PC-9 (cell line): ENCODE data around the gene OTOP1. TPM values are rescaled to one million over a fixed set of nuclear protein-coding genes. Genes with fewer than 3 reads are reported as not detected.
A peak's percentile ranks its signal among the peaks of the same experiment; 100 is the strongest.
"Not testable (repeated sequence)": the region's sequence is repeated elsewhere in the genome, so short reads cannot be mapped to it uniquely, and the experiment has no call there.

Experiments used
- BruUV-seq: library from RNA; stranded (reverse); fragments of 400-500 nt; replicated peaks from 2 replicates; lab custom pipeline; 2021; lab: Mats Ljungman, UMichigan
- CTCF ChIA-PET: fragments of 300-600 bp; sonication (Branson Sonifier 250); formaldehyde crosslinking; loops from one replicate; lab custom pipeline; 2022; ENCODE audit warnings: antibody characterized with exemption; lab: Charles Lee
- POLR2A ChIA-PET: fragments of 300-600 bp; sonication (Branson Sonifier 250); formaldehyde crosslinking; loops from one replicate; lab custom pipeline; 2022; ENCODE audit warnings: antibody characterized with exemption; ENCODE audit not compliant: unreplicated experiment; lab: Charles Lee
- DNase-seq, 2 experiments: peaks; one replicate each; pipeline versions ENCODE4 v3.0.0 to v3.0.0-alpha.2; 2015 to 2022; ENCODE audit warnings: mixed read lengths in 1 of 2
- H2AFZ ChIP-seq: fragments of 200-600 bp; sonication (generic); 2 replicates; pipeline ENCODE4 v1.8.1; 2017; ENCODE audit warnings: antibody characterized with exemption
- H3F3A ChIP-seq: fragments of 200-600 bp; sonication (generic); 2 replicates; pipeline ENCODE4 v1.8.1; 2017; ENCODE audit warnings: antibody characterized with exemption, mild to moderate bottlenecking, low read depth; ENCODE audit not compliant: insufficient read depth
- H3K27ac ChIP-seq: fragments of 200-600 bp; sonication (generic); 2 replicates; pipeline ENCODE4 v1.6.1; 2016; ENCODE audit warnings: mixed run types
- H3K27me3 ChIP-seq: fragments of 200-600 bp; sonication (generic); 2 replicates; pipeline ENCODE4 v1.6.1; 2016; ENCODE audit warnings: low read depth, mixed run types; ENCODE audit not compliant: insufficient read depth
- H3K36me3 ChIP-seq: fragments of 200-600 bp; sonication (generic); 2 replicates; pipeline ENCODE4 v1.6.1; 2016; ENCODE audit warnings: low read depth, mixed run types
- H3K4me1 ChIP-seq: fragments of 200-600 bp; sonication (generic); replicated peaks from 2 replicates; pipeline ENCODE4 v1.6.1; 2016; ENCODE audit warnings: mixed run types; ENCODE audit not compliant: insufficient read depth
- H3K4me2 ChIP-seq: fragments of 200-600 bp; sonication (generic); 2 replicates; pipeline ENCODE4 v1.6.1; 2017; ENCODE audit warnings: mixed run types
- H3K4me3 ChIP-seq: fragments of 200-600 bp; sonication (generic); 2 replicates; pipeline ENCODE4 v1.6.1; 2016; ENCODE audit warnings: mixed run types
- H3K79me2 ChIP-seq: fragments of 200-600 bp; sonication (generic); 2 replicates; pipeline ENCODE4 v1.6.1; 2017; ENCODE audit warnings: low read depth, mixed run types
- H3K9me2 ChIP-seq: fragments of 200-600 bp; sonication (generic); 2 replicates; pipeline ENCODE4 v1.8.1; 2017; ENCODE audit warnings: mild to moderate bottlenecking; ENCODE audit not compliant: insufficient read depth
- H3K9me3 ChIP-seq: fragments of 200-600 bp; sonication (generic); 2 replicates; pipeline ENCODE4 v1.8.1; 2016; ENCODE audit warnings: low read depth; ENCODE audit not compliant: insufficient read depth
- H4K20me1 ChIP-seq: fragments of 200-600 bp; sonication (generic); 2 replicates; pipeline ENCODE4 v1.8.1; 2017; ENCODE audit not compliant: insufficient read depth
- CTCF ChIP-seq: fragments of 200-600 bp; sonication (generic); conservative IDR thresholded peaks from 2 replicates; pipeline ENCODE4 v1.6.1; 2017; ENCODE audit warnings: mixed run types, antibody characterized with exemption, mild to moderate bottlenecking, moderate library complexity
- EZH2 ChIP-seq: fragments of 200-600 bp; sonication (generic); IDR thresholded peaks from 2 replicates; pipeline ENCODE4 v1.8.0; 2017; ENCODE audit warnings: antibody characterized with exemption, low read depth
- intact Hi-C: fragments of 100-400 bp; cut with micrococcal nuclease; formaldehyde crosslinking; loops from one replicate; pipeline ENCODE4 v1.10.0; 2022; ENCODE audit not compliant: unreplicated experiment
- total RNA-seq: library from RNA; stranded (reverse); gene quantifications from 2 replicates; pipeline ENCODE4 v1.2.3, GENCODE V29; 2021

OTOP1 gene
- total RNA-seq, 1 experiment from 2014 or later: not detected

- Histone ChIP-seq H3K79me2 (no peaks in the 10 kb centered on the region), H3K27ac (no peak overlapping the region), H3F3A (peaks cover 5% of the 10 kb centered on the region; the same call in 1 of the 2 replicates), H3K9me2 (no peaks in the 10 kb centered on the region), H3K36me3 (no peaks in the 10 kb centered on the region), H3K9me3 (no peaks in the 10 kb centered on the region), H3K4me3 (peak overlapping the region; percentile 18; the same call in 1 of the 2 replicates), H4K20me1 (no peaks in the 10 kb centered on the region), H2AFZ (0 out of 2 replicates have a peak overlapping the region, but pooled peaks have one; percentile 16), H3K27me3 (peaks cover 9% of the 10 kb centered on the region; the same call in 1 of the 2 replicates), H3K4me2 (peak overlapping the region; percentile 61), H3K4me1 (peaks cover 8% of the 10 kb centered on the region)
- no peak for DNase-seq
- intact Hi-C loops: loop anchor here (2.0 to 5.0 kb wide), 2 partner anchors 75 to 173 kb away; no protein-coding TSS in a partner anchor
- TF ChIP-seq CTCF (no peak), EZH2 (no peak)
- ChIA-PET CTCF (interaction anchor here (0.7 kb wide), 2 partner anchors 72 to 1739 kb away, joined by 3 to 5 read pairs; no protein-coding TSS in a partner anchor), POLR2A (interaction anchor here (0.7 to 0.9 kb wide), 2 partner anchors 11 to 12 kb away, joined by 3 to 4 read pairs; partner anchors contain the start of gene TMEM128)
- no TSS peak for BruUV-seq
Observed at GRCh38 chr4:4259484-4260100, 32.9 kb upstream of the OTOP1 start.

- H3K9me2 ChIP-seq, H3K4me1 ChIP-seq, POLR2A ChIA-PET, intact Hi-C loops, H4K20me1 ChIP-seq, H3K9me3 ChIP-seq, CTCF ChIA-PET, H3K79me2 ChIP-seq, H3K36me3 ChIP-seq, H3F3A ChIP-seq, BruUV-seq, H3K4me2 ChIP-seq, H2AFZ ChIP-seq, H3K27ac ChIP-seq, DNase-seq, H3K4me3 ChIP-seq: not testable (repeated sequence)
- peaks cover 13% of the 10 kb centered on the region; the same call in 1 of the 2 replicates for H3K27me3 ChIP-seq
Observed at GRCh38 chr4:4257705-4258104, 31.0 kb upstream of the OTOP1 start.

DNA sequence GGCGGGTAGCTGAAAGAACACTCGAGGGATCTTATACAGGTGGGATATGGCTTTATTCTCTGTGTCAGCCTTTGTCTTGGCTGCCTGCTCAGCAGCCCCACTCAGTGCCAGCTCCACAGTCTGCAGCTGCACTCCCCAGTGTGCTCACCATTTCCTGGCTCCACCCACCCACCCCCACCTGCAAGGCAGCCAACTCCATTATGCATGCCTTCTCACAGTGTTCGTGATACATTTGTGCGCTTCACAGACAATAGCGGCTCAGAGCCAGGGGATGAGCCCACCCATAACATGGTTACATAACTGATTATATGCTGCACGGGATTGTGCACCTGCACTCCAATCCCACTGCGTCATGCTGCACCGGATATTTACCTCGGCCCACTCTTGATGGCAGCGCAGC lies 30.1 kb upstream of the OTOP1 start:
- Histone ChIP-seq H2AFZ (no peak overlapping the region), H3K9me2 (no peaks in the 10 kb centered on the region), H4K20me1 (no peaks in the 10 kb centered on the region), H3F3A (peaks cover 5% of the 10 kb centered on the region; the same call in 1 of the 2 replicates), H3K36me3 (no peaks in the 10 kb centered on the region), H3K4me1 (peaks cover 8% of the 10 kb centered on the region), H3K27ac (no peak overlapping the region), H3K27me3 (peaks cover 13% of the 10 kb centered on the region; the same call in 1 of the 2 replicates), H3K9me3 (no peaks in the 10 kb centered on the region), H3K4me3 (no peak overlapping the region), H3K79me2 (no peaks in the 10 kb centered on the region), H3K4me2 (no peak overlapping the region)
- CTCF ChIA-PET: no interaction called here
- BruUV-seq: no TSS peak
- intact Hi-C loops: no loop called here
- no peak for DNase-seq
- TF ChIP-seq CTCF: no peak
- no peak for TF ChIP-seq EZH2
- POLR2A ChIA-PET: no interaction called here
